NK-92 treated with Interleukin-12 subunit alpha and Interleukin-12 subunit beta, amount 100 ng/mL, for 24 hours (cell line): ENCODE data around the gene PPP1R36.
"Not testable (repeated sequence)": the region's sequence is repeated elsewhere in the genome, so short reads cannot be mapped to it uniquely, and the experiment has no call there.

Experiments
- DNase-seq: peaks from one replicate; lab custom pipeline; 2025; lab: John Stamatoyannopoulos, UW

The PPP1R36 gene, protein sequence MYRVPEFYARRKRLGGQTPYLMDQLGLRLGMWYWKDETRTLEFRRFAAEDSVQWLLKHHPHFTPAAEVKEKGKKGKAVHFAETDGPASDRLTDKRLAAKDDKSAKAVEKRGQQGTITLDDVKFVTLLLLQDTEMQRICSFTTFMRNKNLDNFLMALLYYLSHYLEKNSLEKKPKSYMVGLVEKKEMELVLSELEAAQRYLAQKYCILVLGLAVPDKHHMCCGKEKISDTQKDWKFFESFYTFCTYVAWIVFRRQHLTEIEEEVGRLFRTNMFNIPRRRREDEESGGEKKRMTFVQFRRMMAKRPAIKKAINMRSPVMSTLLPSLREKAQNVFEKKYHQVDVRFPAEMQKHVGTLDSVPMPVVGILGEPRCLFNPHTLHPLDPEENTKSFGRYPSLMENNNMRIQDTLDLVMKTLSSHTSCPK

DNA sequence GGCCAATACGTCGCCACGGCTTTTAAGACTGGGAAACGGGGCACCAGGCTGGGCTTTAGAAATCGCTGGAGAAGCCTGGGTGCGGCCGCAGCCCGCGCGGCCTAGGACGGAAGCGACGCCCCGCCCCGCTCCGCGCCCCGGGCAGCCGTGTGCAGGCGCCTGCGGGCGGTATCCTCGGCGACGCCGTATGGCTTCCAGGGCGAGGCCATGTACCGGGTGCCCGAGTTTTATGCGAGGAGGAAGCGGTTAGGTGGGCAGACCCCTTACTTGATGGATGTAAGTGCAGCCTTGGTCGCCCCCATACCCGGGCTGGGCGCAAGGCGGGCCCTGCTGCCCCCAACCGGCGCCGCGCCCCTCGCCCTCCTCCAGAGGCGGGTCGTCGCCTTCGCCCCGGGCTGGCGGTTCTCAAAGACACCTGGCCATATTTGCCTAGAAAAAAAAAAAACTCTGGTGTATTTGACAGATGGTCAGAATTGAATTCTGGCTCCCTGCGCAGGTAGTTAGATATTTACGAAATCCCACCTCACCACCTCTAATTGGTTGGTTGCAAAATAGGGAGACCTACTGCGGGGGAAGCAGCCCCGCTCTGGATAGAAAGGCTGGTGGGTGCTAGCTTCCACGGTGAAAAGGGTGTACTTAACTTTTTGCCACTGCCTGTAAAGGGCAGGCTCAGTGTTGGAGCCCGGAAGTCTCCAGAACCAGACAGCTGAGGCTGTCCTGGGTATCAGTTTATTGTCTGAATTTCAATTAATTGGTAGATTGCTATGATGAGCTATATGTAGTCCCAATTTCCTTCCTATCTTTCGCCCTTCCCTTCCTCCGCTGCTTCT lies at the start of gene PPP1R36:
Gene PPP1R36, plus strand, starts transcription at position 171 of the 830 bp plus-strand sequence. Its CDS starts 37 bp downstream, at position 208.
- no peak for DNase-seq

DNA sequence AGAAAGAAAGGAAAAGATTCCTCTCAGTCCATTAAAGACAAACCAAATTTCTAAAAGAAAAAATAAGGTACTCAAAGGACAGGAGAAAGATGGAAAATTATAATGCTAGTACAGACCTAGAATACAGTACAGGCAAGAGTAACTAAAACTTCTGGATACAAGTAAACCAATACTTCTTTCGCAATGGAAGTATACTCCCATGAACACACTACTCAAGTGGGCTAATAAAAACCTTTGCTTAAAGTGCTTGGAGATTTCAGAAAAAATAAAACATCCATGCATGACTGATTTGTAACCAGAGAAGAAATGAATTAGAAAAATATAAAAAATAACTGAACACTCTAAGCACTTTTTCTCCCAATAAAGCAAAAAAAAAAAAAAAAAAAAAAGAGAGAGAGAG lies 49.7 kb upstream of the PPP1R36 start:
- no peak for DNase-seq

DNA sequence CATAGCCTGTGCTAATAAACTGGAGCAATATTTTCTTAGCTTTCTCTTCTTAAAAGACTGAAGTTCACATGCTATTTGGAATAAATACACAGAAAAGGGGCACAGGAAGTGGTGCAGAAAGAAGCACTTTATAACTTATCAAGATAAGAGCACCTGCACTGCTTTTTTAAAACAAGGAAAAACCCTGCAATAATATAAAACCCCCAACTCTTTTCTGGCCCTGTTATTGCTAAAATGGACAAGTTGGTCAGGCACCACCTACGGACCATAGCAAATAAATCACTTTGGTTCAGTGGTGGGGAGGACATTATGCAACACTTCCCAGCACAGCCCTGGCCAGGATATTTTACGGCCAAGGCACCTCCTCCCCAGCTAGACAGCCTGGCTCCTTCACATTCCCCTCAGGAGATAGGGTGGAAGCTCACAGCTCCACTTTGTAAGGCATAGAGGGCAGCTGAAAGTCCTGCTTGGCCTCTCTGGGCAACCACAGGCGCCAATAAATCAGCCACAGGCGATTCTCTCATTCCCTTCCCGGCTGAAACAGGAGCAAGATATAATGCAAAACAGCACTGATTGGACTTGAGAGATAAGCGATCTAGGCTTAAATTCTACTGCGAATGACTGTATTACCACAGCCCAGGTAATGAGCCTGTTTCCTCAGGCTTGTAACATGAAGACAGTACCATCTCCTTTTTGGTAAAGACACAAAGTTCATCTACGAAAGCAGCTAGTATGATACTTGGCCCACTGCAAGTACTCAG lies 48.2 kb upstream of the PPP1R36 start:
- peak; percentile 16 for DNase-seq

DNA sequence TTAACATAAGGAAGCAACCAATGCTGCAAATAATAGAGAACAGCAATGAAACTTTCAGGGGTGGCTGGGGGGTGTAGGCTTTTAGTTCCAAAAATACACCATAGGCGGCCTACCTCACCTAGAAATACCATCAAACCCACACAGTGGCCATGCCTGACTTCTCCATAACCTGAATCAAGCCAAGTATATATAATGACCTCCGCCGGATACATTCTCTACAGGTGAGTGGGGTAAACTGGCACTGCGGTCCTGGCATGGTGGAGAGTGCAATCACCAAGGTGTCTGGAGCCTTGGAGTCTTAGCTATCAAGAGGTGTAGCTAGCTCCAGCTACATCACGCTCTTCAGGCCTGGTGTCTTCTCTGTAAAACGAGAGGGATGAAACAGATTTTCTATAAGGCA lies 47.3 kb upstream of the PPP1R36 start:
- peak; percentile 10 for DNase-seq

DNA sequence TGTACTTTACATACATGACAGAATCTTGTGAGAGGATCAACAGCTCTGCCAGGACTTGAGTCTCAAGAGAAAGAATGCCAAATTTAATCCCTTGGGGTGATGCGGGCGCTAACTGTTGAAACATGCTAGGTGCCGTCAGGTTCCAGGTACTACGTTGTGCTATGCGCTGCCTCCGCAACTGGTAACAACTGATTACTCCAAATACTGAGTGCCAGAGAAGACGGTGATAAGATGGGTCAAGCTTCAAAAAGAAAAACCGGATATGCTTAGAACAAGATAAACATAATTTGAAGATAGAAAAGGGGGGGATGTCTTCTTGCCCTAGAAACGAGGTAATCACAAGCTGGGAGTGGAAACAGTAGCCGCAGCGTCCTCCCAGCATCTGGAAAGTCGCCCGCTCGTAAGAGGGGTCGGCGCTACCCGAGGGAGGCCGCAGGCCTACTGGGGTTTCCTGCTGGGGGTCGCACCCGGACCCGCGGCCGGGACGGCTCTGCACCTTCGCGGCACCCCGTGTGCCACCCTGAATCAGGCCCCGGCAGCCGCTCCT lies 46.8 kb upstream of the PPP1R36 start:
- DNase-seq, result no peak

DNA sequence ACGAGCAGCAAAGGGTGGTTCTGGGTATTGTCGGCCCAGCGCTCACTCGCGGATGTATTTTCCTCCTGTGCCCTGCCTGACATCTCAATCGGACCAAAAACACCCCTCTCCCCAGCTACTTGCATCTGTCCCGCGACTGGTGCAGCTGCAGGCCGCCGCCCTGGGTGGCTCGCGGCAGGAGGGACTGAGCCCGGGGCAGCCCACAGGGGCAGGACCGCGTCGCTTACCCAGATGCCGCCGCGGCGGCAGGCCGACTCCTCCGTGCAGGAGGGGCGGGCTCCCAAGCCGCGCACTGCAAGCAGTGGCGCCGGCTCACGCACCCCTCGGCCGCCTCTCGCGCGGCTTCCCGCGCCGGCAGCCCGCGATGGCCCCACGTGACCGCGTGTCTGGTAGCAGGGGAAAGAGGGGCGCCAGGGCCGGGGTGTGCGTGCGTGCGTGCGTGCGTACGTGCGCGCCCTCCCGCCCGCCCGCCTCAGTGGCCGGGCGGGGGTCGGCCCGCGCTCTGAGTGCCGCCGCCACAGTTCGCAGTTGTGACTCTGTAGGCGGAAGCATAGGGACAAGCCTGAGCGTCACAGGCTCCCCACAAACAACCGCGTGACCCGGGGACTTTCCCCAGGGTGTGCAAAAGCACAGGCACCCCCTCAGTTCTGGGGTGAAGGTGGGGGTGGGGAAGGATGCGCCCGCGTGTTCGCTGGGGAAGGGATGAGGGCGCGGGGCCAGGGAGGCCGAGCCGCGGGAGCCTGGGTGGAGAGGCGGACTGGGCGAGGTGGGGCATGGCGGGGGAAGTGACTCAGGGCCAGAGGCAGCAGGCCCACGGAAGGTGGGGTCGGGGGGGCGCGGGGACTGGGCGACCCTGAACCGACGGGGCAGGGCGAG lies 46.1 kb upstream of the PPP1R36 start, which contains the start of gene ZBTB25:
Gene ZBTB25, minus strand, starts transcription at position 405 of the 876 bp plus-strand sequence. CDS start 13,305 bp downstream, outside the sequence.
- peak; percentile 96 for DNase-seq

DNA sequence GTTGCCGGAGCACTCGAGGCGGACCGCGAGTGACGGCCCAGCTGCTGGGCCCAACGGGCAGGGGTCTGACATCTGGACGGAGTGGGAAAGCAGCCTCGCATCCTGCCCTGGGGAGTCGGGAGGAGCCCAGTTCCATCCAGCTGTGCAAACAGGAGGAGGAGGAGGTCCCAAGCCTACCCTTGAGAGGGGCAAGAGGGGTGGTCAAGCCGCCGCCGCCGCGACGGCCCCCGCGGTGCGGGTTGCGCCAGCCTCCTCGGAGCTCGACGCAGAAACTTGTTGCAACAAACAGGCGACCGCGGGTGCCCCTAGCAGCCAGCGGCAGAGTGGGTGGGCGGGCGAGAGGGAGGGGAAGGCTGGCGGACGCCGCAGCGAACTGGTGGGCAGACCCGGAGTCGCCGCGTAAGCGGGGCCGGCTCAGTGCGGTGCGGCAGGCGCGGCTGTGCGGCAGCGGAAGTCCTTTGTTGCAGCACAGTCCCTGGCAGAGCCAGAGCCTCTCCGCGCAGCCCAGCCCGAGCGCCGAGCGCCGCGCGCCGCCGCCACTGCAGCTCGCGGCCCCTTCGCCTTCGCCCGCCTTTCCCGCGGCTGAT lies 45.4 kb upstream of the PPP1R36 start, which contains the start of gene ZBTB1:
Gene ZBTB1, plus strand, starts transcription at position 461 of the 587 bp plus-strand sequence. CDS start 16,735 bp downstream, outside the sequence.
- peak; percentile 91 for DNase-seq

DNA sequence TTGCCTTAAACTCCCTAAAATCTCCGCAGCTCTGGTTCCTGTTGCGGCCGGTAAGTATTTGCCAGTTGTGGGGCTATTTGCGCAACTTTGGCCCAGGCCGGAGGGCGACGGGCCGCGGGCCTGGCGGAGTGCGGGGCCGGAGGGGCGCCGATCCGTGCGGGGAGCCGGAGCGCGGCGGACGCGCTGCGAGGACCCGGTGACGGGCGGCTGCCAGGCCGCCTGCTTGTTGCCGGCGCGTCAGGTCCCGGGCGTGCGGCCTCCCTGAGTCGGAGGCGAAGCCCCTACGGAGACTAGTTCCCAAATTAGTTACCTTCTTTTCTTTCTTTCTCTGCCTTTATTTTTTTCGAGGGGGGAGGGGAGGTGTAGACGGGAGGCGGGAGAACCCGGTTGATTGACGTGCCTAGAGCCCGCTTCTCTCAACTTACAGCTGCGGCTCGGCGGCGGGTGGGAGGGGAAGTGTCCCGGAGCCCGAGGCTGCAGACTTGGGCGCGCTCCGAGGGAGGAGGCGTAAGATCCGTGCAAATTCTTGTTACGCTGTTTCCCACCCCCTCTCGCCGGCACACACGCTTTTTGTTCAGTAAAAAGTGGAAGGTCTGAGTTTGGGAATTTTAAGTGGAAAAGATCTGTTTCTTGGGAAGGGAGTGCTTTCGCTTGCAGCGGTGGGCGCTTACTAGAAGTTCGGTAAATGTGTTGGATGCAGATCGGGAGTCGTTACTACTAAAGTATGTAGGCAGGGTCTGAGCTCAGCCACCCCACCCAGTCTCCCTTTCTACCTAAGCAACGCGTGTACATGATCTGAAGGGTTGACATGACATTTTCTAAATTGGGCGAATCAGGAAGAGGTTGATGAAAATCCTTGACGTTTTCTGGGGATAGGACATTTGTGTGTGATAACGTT lies 44.6 kb upstream of the PPP1R36 start:
- peak; percentile 82 for DNase-seq

DNA sequence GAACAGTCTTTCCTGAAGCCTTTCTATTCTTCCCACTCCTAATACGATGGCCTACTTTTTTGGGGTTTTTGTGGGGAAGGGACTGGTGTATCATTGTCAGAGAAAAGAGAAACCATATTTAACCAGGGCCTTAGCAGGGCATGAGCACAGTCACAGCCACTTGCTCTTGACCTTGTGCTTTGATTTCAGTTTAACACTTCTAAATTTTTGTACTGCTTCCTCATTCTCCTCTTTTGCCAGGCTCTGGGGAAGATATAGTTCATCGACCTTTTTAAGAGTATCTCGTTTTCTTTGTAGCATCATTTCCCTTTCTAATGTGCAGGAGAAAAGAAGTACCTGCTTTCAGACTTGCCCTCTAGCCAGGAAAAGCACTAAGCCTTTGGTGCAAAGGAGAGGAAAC lies 43.0 kb upstream of the PPP1R36 start:
- DNase-seq, result no peak

DNA sequence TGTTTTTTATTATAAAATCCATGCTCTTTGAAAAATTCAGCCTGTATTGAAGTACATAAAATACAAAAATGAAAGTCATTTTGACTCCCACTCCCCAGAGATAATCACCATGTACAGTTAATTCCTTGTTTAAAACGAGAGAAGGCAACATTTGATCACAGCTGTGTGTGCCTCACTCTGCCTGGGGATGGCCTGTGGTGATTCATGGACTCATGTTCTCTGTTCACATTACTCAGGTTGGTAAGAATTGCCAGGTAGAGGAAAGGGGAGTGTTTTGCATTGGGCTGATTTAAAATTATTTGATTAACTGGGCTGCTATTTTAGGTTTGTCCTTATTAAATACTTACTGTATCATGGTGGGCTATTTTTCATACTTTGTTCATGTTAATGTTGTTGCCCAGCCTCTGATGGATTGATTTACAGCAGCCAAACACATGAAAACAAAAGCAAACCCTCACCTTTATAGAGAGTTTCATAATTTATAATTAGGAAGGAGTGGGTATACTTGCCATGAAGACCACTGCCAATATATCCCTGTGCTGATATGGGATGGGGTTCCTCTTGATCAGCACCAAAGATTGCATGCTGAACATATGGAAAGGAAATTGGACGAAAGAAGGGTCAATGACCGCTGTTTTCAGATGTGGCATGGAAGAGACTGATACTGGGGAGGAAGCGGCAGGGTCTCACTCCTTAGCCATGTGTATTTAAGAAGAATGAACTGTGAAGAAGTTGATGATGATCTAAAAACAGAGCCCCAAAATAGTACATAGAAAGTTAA lies 42.2 kb upstream of the PPP1R36 start:
- peak; percentile 10 for DNase-seq

DNA sequence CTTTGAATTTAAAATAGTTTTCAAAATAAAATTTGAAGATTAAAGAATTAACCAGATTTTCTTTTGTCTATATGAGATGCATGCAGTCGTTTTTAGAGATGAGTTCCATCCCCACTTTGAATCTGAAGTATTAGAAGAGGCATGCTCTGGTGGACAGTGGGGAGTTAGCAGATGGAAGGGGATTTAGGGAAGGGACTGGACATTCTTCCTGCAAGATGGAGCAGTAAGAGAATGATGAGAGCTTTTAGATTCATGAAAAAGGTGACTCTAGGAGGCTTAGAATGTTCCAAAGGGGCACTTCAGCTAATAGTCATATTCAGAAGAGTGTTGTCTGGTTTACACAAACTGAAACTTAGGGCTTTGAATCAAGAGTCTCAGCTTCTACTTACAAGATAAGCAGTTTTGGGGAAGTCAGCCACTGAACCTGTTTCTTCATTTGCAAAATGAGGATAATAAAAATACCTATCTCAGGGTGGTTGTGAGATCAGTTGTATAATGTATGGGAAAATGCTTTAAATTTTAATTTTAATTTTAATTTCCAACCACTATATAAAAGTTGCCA lies 41.5 kb upstream of the PPP1R36 start:
- no peak for DNase-seq

DNA sequence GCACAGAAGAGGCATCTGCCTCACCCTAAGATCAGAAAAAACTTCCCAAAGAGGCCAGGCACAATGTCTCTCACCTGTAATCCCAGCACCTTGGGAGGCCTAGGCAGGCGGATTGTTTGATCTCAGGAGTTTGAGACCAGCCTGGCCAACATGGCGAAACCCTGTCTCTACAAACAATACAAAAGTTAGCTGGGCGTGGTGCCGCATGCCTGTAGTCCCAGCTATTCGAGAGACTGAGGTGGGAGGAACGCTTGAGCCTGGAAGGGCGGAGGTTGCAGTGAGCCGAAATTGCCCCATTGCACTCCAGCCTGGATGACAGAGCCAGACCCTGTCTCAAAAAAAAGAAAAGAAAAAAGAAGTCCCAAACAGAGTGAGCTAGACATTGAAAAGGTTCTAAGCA lies 40.7 kb upstream of the PPP1R36 start:
- DNase-seq, result no peak

DNA sequence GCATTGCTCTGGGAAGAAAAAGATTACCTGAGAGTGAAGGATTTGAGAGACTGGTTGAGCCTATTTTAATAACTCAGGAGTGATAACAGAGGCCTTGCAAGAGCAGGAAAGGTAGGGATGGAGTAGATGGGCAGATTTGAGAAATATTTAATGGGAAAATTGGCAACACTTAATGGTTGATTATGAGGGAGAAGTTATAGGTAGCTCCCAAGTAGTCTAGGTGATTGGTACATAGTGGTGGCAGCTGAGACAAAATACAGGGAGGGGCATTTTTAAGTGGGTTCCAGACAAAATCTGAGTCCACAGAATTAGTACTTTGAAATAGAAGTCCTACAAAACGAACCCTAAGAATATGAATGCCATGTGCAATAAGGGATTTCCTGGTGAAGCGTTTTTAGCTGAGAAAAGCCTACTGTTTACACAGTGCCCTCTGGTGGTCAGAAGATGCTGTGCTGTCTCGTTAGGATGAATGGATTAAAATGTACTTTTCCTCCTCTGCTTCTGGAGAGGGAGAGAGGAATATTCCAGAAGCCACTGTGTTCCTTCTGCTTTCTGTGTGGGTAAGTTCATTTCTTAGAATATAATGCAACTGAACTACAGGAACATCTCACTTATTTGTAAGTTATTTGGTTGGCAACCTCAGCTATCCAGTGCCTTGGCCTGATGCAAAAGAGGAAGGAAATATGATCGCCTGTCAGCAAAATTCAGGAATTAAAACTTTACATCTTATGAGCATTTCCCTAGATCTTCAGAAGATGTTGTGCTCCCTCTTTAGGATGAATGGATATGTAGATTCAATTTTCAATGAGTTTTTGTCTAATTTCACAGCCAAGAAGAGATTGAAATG lies 38.7 kb upstream of the PPP1R36 start:
- peak; percentile 34 for DNase-seq

DNA sequence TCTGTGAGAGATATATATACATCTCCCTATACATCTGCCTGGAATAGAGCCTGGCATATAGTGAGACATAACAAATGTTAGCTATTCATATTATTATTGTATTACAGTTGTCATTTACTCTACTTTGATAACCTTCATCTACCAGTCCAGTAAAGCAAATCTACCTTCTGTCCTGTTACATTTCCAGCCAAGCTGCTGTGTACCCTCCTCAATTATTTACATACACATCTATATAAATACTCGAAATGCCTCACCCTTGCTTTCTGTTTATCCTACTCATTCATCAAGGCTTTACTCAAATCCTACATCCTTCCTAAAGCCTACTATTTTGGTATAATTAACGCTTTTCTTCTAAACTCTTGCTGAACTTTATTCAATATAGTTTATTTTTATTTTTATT lies 36.5 kb upstream of the PPP1R36 start:
- DNase-seq, result no peak

DNA sequence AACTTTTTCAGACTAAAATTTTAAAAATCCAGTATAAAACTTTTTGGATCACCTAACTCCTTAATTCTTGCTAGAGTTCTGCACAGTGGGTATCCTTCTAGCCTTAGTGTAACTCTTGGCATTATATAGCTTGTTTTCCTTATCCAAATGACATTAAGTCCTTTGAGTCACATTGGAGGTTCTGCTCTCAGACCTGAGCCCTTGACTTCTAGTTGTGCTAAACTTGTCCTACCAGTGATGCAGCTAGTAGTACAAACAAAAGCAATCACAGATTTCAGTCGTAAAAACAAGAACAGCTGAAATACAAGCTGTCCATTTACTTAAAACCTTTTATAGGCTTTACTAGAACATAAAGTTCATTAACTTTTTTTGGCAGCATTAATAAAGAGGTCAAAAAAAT lies 34.7 kb upstream of the PPP1R36 start:
- DNase-seq, result no peak

DNA sequence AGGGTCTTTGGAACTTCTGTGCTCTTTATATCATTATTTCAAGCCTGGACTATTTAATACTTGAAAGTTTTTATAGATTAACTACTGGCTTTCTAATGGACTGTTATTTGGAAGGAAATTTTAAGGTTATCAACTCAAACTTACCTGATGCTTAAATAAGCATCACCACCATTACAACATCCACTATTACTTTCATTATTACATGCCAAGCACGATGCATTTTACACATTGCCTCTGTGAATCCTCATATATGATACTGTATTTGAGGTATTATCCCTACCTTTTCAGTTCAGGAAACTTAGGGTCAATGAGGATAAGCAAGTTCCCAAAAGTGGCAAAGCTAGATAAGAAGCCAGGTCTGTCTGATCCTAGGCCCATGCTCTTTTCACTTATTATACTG lies 32.8 kb upstream of the PPP1R36 start:
- DNase-seq, result no peak

DNA sequence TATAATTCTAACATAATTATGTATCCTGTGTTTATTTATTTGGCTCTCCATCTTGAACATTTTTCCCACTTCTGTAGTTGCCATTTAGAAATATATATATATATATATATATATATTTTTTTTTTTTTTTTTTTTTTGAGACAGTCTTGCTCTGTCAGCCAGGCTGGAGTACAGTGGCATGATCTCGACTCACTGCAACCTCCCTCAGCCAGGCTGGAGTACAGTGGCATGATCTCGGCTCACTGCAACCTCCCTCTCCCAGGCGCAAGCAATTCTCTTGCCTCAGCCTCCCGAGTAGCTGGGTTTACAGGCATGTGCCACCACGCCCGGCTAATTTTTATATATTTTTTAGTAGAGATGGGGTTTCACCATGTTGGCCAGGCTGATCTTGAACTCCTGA lies 32.1 kb upstream of the PPP1R36 start:
- DNase-seq, result not testable (repeated sequence)
